Inferior parietal cortex (tissue), 1 donor: ENCODE measurements around the gene C11orf98.
A peak's percentile ranks its signal among the peaks of the same experiment; 100 is the strongest.
"Not testable (repeated sequence)": the region's sequence is repeated elsewhere in the genome, so short reads cannot be mapped to it uniquely, and the experiment has no call there.

ENCODE experiments used
- DNase-seq: peaks from one replicate; pipeline ENCODE4 v3.0.0-alpha.2; 2016; ENCODE audit errors: extremely low spot score

The C11orf98 gene

DNA sequence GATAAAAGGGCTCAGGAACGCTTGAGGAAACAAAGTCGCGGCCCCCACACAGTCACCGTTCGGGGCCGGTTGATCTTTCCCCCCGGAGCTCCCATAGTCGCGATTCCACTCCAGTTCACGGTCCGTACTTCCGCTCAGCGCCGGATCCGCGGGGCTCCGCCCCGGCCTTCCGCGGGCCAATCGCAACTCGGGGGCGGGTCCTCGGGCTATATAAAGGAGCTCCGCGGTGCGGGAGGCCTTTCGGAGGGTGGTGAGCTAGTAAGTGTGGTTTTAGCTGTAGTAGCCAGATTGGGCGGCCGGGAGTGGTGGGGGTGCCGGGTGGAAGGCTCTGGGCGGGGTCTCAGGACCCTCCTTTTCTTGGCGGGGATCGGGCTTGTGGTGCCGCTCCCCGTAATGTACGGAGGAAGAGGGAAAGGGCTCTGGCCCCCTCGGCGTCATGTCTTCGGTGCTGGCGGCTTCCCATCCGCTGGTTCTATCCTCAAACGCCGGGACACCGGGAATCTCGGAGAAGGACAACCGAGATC lies at the start of gene C11orf98, which contains the start of gene CSKMT:
C11orf98 (minus strand) TSS at position 136 of the 524 bp plus-strand sequence; CDS start at position 95, 41 bp downstream.
CSKMT (plus strand) TSS at position 238 of the 524 bp plus-strand sequence. CDS start 568 bp downstream, outside the sequence.
- DNase-seq = peak; percentile 97

DNA sequence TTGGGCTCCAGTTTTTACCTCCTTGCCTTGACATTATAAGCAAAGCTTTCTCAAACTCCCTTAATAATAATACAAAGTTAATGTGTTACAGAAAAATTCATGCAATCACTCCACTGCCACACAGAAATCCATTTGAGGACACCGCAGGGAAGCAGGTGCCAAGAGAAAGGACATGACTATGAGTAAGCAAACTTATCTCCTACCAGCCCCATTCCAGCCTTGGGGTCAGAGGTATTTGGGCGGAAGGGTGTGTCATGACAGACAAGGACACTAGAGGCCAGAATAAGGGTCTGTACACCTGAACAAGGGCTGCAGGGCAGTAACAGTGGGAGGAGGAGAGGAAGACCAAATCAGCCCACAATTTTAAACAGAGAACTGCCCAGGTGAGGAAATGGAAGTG lies 48.3 kb upstream of the C11orf98 start:
- no peak for DNase-seq

GRCh38 chr11:62712861-62713260 lies 47.9 kb upstream of the C11orf98 start:
- DNase-seq = no peak

GRCh38 chr11:62712276-62712812 lies 47.3 kb upstream of the C11orf98 start:
- DNase-seq = no peak

- DNase-seq = no peak
These were observed 45.0 kb upstream of the C11orf98 start for GRCh38 chr11:62710001-62710345.

- peak; percentile 98 for DNase-seq
These were observed 44.4 kb upstream of the C11orf98 start for GRCh38 chr11:62709247-62710000.

GRCh38 chr11:62708793-62709192 lies 43.8 kb upstream of the C11orf98 start:
- no peak for DNase-seq

GRCh38 chr11:62708392-62708791 lies 43.4 kb upstream of the C11orf98 start:
- DNase-seq = peak; percentile 24

GRCh38 chr11:62707277-62707861 lies 42.4 kb upstream of the C11orf98 start, which contains the start of the genes BSCL2 and GNG3:
BSCL2 (minus strand) TSS chr11:62707424; CDS start chr11:62707195, 229 bp downstream.
GNG3 (plus strand) TSS chr11:62707676; CDS start chr11:62708296, 620 bp downstream.
- peak; percentile 78 for DNase-seq

DNA sequence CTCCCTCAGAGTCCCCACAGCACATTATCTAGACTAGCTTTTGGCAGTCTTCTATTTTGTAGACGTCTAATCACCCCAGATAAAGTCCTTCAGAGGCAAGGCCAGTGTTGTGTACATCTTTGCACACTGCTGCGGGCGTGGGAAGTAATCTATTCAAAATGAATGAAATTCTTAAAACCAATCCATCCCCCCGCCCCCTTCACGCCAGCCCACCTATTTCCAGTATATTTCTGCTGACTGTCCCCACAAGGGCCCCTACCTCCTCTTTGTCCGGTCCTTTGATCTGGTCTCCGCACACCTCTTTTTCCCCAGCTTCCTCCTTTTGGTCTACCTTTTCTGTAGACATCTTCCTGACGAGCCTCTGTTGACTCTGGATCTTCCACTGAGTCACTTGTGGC lies 41.8 kb upstream of the C11orf98 start:
- DNase-seq = no peak

DNA sequence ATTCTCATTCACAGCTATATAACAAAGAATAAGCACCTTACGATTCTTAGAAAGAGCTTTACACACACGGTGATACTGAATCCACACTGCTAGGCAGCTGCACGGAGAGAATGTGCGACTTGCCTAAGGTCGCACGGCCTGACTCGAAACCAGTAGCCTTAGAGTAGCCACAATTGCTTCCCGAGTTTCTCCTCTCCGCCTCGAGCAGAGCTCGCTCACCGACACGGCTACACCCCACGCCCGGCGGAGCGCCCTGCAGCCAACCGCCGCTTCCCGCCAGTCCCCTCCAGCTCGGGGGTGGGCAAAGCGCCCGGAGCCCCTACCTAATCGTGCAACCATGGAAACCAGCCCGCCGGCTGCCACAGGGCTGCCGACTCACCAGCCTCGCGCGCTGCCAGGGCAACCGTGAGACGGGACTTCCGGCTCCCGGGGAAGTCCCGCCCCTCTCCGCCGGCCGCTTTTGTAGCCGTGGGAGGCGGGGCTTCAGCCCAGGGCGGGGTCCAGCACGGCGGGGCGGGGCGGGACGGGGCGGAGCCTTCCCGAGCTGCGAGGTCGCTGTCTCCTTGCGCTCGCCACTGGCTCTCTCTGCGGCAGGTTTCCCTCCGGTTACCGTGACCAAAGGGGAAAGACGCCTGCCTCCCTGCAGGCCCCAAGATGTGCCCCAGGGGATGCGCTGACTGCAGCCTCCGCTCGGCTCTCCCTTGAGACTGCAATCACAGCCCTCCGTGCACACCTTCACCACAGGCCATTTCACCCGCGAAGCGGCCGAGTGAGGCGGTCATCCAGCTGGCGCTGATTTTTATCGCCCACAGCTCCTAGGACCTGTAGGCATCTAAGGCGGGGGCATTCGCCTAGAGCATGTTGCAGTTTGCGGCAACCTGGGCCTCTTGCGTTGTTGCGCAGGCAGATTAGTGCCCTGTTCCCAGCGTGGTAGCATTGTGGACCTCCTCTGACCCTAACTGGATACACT lies 41.2 kb upstream of the C11orf98 start:
- DNase-seq = peak; percentile 93

- no peak for DNase-seq
These were observed 40.4 kb upstream of the C11orf98 start for GRCh38 chr11:62705413-62705812.

DNA sequence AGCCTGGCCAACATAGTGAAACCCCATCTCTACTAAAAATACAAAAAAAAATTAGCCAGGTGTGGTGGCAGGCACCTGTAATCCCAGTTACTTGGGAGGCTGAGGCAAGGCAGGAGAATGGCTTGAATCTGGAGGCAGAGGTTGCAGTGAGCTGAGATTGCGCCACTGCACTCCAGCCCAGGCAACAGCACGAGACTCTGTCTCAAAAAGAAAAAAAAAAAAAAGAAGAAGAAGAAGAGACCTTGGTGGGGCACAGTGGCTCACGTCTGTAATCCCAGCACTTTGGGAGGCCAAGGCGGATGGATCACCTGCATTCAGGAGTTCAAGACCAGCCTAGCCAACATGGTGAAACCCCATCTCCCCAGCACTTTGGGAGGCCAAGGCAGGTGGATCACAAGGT lies 38.9 kb upstream of the C11orf98 start:
- not testable (repeated sequence) for DNase-seq

DNA sequence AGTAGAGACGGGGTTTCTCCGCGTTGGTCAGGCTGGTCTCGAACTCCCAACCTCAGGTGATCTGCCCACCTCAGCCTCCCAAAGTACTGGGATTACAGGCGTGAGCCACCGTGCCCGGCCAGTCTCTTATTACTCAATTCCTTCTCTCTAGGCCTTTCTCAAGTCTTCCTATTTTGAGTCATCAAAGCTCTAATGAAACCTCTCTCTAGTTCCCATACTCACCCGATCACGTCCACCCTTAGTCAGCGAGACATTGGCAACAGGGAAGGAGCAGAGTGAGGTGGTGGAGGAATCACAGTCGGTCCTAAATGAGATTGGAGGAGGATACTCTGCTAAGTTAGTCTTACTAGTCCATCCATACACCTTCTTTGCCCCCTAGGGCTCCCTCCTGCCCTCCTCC lies 37.2 kb upstream of the C11orf98 start:
- DNase-seq = no peak

DNA sequence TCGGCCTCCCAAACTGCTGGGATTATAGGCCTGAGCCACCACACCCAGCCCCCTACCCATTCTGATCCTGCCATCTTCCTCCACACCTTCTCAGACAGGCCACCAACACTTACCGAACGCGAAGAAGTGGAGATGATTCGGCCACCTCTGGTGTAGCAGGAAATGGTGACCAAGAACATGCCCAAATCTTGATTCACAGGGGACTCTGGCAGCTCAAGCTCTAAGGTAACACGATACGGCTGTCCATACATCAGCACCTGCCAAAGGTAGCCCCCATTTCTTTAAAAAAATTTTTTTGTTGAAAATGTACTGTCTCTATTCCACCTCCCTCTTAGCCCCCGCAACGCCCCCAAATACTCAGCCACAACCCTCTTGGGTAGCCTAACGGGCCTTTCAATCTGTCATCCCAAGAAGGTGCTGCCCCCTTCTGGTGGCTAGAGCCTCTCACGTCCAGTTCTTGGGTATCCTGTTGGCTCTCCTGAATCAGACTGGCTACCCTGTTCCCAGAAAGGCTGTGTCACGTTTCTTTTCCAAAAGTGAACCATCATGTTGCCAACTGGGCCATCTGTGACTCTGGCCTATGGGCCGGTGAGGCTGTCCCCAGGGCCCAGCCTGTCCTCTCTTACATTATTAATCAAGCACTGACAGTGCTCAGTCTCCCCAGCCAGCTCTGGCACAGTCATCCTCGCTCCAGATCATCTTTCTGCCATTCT lies 29.6 kb upstream of the C11orf98 start:
- DNase-seq = peak; percentile 81

GRCh38 chr11:62693624-62694023 lies 28.6 kb upstream of the C11orf98 start:
- DNase-seq = not testable (repeated sequence)

- no peak for DNase-seq
These were observed 24.6 kb upstream of the C11orf98 start, which contains the start of gene LRRN4CL for GRCh38 chr11:62689421-62690183. LRRN4CL (minus strand) TSS chr11:62689530; CDS start chr11:62688508, 1,022 bp downstream.

DNA sequence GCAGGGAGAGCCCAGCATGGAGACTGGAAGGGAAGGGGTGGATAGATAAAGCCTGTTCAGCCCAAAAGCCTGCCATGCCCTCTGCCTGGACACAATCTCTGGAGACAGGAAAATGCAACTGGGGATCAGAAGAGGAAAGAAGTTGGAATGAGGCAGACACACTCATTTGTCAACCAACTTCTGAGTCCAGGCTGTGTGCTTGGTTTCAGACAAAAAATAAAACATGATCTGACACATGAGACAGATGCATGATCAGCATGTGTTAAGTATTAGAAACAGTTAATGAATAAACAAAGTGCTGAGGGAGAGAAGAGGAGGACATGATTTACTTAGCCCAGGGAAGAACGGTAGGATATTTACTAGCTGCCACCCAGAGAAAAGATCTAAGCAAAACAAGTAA lies 23.5 kb upstream of the C11orf98 start:
- no peak for DNase-seq

DNA sequence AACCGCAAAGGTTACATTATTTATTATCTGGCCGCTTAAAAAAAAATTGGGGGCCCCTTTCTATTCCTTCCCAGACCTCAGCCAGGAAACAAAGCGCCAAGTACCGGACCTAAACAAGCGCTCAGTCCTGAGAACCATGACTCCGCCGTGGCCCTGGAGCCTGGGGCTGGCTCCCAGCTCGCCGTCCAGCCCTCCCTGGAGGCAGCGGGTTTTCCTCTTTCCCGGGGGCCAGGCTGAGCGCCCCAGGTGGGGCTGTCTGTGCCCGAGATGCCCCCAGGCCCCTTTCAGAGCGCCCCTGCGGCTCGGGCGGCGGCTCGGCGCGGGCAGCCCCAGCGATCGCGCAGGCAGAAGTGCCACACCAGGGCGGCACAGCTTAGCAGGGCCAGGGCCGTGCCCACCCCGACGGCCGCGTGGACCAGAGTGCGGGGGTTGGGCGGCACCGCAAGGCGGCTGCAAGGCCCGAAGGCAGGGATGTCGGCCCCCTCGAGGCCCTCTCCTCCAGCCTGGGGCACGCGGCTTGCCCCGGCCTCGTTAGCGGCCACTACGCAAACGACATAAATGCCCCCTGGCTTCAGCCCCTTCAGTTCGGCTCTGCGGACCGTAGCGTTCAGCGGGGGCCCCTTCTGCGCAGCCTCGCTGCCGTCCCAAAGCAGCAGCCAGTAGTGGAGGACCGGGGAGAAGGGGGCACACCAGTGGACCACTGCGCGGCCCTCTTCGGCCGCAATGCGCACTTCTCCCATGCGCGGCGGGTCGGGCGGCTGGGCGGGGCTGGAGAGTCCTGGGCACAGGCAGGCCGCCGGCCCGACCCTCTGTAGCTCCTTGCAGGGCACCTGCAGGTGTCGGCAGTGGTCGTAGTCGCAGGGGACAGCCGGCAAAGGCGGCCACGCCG lies 22.7 kb upstream of the C11orf98 start:
- no peak for DNase-seq
